ENCODE data around the gene BBS2. TPM values are rescaled to one million over a fixed set of nuclear protein-coding genes. Genes with fewer than 3 reads are reported as not detected.

The BBS2 gene
- total and polyA plus RNA-seq, 2 of the 13 experiments (the other 11 are each of a cell fraction or from before 2014, with no cell fraction given): 59.7 to 68.3 TPM

- TF ChIP-seq, protein P1, sequence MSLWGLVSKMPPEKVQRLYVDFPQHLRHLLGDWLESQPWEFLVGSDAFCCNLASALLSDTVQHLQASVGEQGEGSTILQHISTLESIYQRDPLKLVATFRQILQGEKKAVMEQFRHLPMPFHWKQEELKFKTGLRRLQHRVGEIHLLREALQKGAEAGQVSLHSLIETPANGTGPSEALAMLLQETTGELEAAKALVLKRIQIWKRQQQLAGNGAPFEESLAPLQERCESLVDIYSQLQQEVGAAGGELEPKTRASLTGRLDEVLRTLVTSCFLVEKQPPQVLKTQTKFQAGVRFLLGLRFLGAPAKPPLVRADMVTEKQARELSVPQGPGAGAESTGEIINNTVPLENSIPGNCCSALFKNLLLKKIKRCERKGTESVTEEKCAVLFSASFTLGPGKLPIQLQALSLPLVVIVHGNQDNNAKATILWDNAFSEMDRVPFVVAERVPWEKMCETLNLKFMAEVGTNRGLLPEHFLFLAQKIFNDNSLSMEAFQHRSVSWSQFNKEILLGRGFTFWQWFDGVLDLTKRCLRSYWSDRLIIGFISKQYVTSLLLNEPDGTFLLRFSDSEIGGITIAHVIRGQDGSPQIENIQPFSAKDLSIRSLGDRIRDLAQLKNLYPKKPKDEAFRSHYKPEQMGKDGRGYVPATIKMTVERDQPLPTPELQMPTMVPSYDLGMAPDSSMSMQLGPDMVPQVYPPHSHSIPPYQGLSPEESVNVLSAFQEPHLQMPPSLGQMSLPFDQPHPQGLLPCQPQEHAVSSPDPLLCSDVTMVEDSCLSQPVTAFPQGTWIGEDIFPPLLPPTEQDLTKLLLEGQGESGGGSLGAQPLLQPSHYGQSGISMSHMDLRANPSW (CRISPR knock-in tag; IDR thresholded peaks at IDR 0.05; ENCODE audit: borderline replicate concordance): peak; percentile 83; the same call in 1 of the 2 replicates
- TF ChIP-seq, protein P2, sequence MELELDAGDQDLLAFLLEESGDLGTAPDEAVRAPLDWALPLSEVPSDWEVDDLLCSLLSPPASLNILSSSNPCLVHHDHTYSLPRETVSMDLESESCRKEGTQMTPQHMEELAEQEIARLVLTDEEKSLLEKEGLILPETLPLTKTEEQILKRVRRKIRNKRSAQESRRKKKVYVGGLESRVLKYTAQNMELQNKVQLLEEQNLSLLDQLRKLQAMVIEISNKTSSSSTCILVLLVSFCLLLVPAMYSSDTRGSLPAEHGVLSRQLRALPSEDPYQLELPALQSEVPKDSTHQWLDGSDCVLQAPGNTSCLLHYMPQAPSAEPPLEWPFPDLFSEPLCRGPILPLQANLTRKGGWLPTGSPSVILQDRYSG (CRISPR knock-in tag; IDR thresholded peaks at IDR 0.05): peak; percentile 29; the same call in 1 of the 2 replicates
- no peak for TF ChIP-seq ZNF431 (CRISPR knock-in tag; IDR thresholded peaks at IDR 0.05; ENCODE audit: borderline replicate concordance, low read depth)
- TF ChIP-seq, protein P3, sequence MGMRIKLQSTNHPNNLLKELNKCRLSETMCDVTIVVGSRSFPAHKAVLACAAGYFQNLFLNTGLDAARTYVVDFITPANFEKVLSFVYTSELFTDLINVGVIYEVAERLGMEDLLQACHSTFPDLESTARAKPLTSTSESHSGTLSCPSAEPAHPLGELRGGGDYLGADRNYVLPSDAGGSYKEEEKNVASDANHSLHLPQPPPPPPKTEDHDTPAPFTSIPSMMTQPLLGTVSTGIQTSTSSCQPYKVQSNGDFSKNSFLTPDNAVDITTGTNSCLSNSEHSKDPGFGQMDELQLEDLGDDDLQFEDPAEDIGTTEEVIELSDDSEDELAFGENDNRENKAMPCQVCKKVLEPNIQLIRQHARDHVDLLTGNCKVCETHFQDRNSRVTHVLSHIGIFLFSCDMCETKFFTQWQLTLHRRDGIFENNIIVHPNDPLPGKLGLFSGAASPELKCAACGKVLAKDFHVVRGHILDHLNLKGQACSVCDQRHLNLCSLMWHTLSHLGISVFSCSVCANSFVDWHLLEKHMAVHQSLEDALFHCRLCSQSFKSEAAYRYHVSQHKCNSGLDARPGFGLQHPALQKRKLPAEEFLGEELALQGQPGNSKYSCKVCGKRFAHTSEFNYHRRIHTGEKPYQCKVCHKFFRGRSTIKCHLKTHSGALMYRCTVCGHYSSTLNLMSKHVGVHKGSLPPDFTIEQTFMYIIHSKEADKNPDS (CRISPR knock-in tag; IDR thresholded peaks at IDR 0.05): 0 out of 2 replicates have a peak, but pooled peaks have one; percentile 3
- TF ChIP-seq GPBP1L1 (CRISPR knock-in tag; IDR thresholded peaks at IDR 0.05): no peak
- no peak for TF ChIP-seq ZBTB8A (CRISPR knock-in tag; IDR thresholded peaks at IDR 0.05; ENCODE audit: borderline replicate concordance, low read depth)
- no peak for TF ChIP-seq ZNF780A (CRISPR knock-in tag; IDR thresholded peaks at IDR 0.05)
- TF ChIP-seq MTF2 (CRISPR knock-in tag; IDR thresholded peaks at IDR 0.05; ENCODE audit: borderline replicate concordance): no peak; the same call in 1 of the 2 replicates
- no peak for TF ChIP-seq ZNF552 (CRISPR knock-in tag; IDR thresholded peaks at IDR 0.05; ENCODE audit: borderline replicate concordance)
- no peak; the same call in 1 of the 2 replicates for TF ChIP-seq HNF4G (IDR thresholded peaks at IDR 0.05; ENCODE audit: borderline replicate concordance, low read depth, low read length)
- 0 out of 2 replicates have a peak, but pooled peaks have one; percentile 26 for TF ChIP-seq HNF4G (CRISPR knock-in tag; IDR thresholded peaks at IDR 0.05; ENCODE audit: borderline replicate concordance, low read depth)
- TF ChIP-seq ZNF574 (CRISPR knock-in tag; IDR thresholded peaks at IDR 0.05): peak; percentile 82
- TF ChIP-seq ELK4 (CRISPR knock-in tag; IDR thresholded peaks at IDR 0.05; ENCODE audit: borderline replicate concordance): 0 out of 2 replicates have a peak, but pooled peaks have one; percentile 61
- TF ChIP-seq KMT2A (CRISPR knock-in tag; IDR thresholded peaks at IDR 0.05): no peak
Measured at GRCh38 chr16:56519459-56520250, at the start of gene BBS2 (continued).

Measured in HepG2 (cell line).